Subcutaneous abdominal adipose tissue (tissue), 5 donors: Measurements from ENCODE around the gene RAC2.
"Not testable (repeated sequence)": the region's sequence is repeated elsewhere in the genome, so short reads cannot be mapped to it uniquely, and the experiment has no call there.

Experiments used
- H3K27ac ChIP-seq: one replicate; pipeline ENCODE4 v1.7.0; 2013; ENCODE audit warnings: low read depth, mild to moderate bottlenecking, inconsistent platforms, low read length, moderate library complexity
- H3K27me3 ChIP-seq, 5 donors: one replicate each; pipeline ENCODE4 v1.7.0; 2013; ENCODE audit warnings: low read length in 5 of 5, inconsistent platforms in 1 of 5; ENCODE audit not compliant: control insufficient read depth in 5 of 5, insufficient read depth in 4 of 5
- H3K36me3 ChIP-seq, 5 donors: one replicate each; pipeline ENCODE4 v1.7.0; 2013; ENCODE audit warnings: low read length in 5 of 5; ENCODE audit not compliant: control insufficient read depth in 5 of 5, insufficient read depth in 5 of 5
- H3K4me1 ChIP-seq, 5 donors: one replicate each; pipeline ENCODE4 v1.7.0; 2013; ENCODE audit warnings: low read length in 5 of 5, mild to moderate bottlenecking in 3 of 5, moderate library complexity in 1 of 5; ENCODE audit not compliant: control insufficient read depth in 5 of 5, insufficient read depth in 5 of 5
- H3K4me3 ChIP-seq, 5 donors: one replicate each; pipeline ENCODE4 v1.7.0; 2013; ENCODE audit warnings: low read length in 5 of 5, low read depth in 1 of 5
- H3K9ac ChIP-seq, 5 donors: one replicate each; pipeline ENCODE4 v1.7.0; 2013; ENCODE audit warnings: low read length in 5 of 5, mild to moderate bottlenecking in 4 of 5, moderate library complexity in 3 of 5
- H3K9me3 ChIP-seq, 5 donors: one replicate each; pipeline ENCODE4 v1.7.0; 2013; ENCODE audit warnings: low read length in 5 of 5; ENCODE audit not compliant: control insufficient read depth in 5 of 5
- donor health status: healthy.
- donor health status: healthy.
- donor health status: healthy.
- donor health status: healthy.
- donor health status: healthy.

The RAC2 gene

DNA sequence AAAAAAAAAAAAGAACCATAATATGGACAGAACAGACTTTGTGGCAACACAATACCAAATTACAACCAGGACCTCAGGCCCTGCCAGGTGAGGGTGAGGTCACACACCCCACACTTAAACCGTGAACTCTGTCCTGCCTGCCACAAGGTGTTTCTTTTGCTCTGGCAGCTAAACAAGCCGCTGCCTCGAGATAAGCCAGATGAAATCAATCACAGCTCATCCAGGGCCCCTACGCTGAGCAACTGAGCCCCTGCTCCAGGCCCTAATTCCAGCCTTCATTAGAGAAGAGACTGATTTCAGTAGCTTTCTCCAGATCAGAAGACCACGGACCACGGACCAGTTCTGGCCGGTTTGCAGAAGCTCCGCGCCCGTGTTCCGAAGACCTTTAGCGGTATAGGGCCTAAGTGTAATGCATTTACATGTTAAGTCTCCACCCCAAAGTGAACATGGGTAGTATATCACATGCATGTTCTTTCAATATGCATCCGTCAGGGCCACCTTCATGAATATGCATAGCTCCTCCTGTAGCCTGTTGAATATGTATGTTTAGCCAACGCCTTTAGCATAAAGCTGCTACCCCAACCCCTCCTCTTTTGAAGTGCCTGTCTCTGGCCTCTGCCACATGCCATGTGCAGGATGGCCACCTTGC, 14.8 kb upstream of the RAC2 start:
- Histone ChIP-seq H3K4me3 (no peak overlapping the region), H3K9me3 (peaks cover under 1 to 5% (median 4%) of the 10 kb centered on the region in 5 donors), H3K36me3 (no peaks in the 10 kb centered on the region), H3K9ac (no peak overlapping the region), H3K27ac (no peak overlapping the region), H3K27me3 (peaks cover 23 to 44% (median 37%) of the 10 kb centered on the region in 5 donors), H3K4me1 (peaks cover 0 to 4% (median 0%) of the 10 kb centered on the region in 5 donors)

DNA sequence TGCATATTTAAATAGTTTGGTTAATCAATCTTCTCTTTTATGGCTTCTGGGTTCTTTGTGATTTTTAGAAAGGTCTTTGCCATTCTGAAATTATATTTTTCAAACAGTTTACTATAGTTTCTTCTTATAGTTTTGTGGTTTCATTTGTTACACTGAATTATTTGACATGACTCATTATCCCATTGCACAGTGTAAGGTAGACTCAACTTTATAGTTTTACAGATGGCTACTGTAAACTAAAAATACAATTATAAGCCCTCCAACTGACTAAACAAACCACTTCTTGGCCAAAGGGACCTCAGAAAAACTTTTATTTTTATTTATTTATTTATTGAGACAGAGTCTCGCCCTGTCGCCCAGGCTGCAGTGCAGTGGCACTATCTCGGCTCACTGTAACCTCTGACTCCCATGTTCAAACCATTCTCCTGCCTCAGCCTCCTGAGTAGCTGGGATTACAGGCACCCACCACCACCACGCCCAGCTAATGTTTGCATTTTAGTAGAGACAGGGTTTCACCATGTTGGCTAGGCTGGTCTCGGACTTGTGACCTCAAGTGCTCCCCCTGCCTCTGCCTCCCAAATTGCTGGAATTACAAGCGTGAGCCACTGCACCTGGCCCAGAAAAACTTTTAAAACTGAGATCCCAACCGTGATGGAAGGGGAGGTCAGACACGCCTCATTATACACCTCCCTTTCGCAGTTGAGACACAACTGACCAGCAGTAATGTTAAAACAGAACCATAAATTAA, 14.1 kb upstream of the RAC2 start:
- Histone ChIP-seq H3K27me3 (peaks cover 23 to 45% (median 35%) of the 10 kb centered on the region in 5 donors), H3K4me3 (no peak overlapping the region), H3K9me3 (no peaks in the 10 kb centered on the region), H3K36me3 (no peaks in the 10 kb centered on the region), H3K4me1 (peaks cover 0 to 4% (median 0%) of the 10 kb centered on the region in 5 donors), H3K27ac (no peak overlapping the region), H3K9ac (no peak overlapping the region)

DNA sequence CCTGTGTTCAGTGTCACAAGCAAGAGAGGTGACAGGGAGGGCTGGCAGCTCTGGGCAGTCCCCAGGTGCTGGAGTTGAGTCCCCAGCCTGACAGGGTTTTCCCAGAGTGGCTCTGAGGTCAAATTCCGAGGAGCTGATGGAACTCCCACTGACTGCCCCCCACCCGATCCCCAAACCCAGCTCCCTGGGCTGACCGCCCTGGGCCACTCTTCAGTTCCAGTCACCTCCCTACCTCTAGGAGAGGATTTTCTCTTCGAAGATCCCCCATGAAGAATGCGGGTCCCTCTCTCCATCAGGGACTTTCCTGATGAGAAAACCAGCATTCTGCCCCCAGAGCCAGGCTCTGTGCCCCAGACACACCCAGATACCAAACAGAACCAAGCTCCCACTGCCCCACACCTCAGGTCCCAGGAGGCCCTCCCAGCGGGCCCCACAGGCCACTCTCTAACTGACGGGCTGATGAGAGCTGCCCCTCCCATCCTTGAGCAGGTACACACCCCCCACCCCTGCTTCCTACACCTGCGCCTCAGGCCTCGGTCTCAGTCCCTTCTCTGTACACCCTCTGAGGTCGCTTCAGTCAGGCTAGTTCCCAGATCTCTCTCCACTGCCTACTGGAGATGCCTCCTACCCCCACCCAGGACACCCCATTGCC, 12.1 kb upstream of the RAC2 start:
- H3K27ac ChIP-seq = no peak overlapping the region
- no peak overlapping the region for H3K4me3 ChIP-seq
- H3K9me3 ChIP-seq = no peaks in the 10 kb centered on the region
- H3K27me3 ChIP-seq = peaks cover 20 to 37% (median 36%) of the 10 kb centered on the region in 5 donors
- H3K9ac ChIP-seq = no peak overlapping the region
- H3K4me1 ChIP-seq = peaks cover 0 to 4% (median 0%) of the 10 kb centered on the region in 5 donors
- no peaks in the 10 kb centered on the region for H3K36me3 ChIP-seq

DNA sequence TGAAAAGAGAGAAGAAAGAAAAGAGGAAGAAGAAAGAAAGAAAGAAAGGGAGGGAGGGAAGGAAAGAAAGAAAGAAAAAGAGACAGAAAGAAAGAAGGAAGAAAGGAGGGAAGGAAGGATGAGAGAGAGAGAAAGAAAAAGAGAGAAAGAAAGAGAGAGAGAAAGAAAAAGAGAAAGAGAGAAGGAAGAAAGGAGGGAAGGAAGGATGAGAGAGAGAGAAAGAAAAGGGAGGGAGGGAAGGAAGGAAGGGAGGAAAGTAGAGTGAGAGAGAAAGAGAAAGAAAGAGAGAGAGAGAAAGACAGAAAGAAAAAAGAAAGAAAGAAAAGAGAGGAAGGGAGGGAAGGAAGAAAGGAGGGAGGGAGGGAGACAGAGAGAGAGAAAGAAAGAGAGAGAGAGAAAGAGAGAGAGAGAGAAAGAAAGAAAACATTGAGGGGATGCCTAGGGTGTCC, 11.5 kb upstream of the RAC2 start:
- H3K36me3 ChIP-seq = no peaks in the 10 kb centered on the region
- peaks cover 0 to 4% (median 0%) of the 10 kb centered on the region in 5 donors for H3K4me1 ChIP-seq
- no peak overlapping the region for H3K9ac ChIP-seq
- no peaks in the 10 kb centered on the region for H3K9me3 ChIP-seq
- H3K27me3 ChIP-seq = peaks cover 20 to 37% (median 36%) of the 10 kb centered on the region in 5 donors
- no peak overlapping the region for H3K27ac ChIP-seq
- no peak overlapping the region for H3K4me3 ChIP-seq

DNA sequence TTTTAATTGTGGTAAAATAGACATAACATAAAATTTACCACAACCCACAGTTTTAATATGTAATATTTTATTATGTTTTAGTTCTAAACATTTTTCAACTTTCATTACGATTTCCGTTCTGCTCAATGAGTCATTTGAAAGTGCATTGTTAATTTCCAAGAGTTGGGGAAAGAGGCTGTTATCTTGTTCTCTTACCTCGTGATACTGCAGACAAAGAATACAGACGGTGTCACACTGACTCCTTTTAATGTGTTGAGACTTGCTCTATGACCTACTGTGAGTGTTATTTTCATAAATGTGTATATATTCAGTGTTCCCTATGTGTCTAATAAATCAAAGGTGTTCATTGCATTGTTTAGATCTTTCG, 10.8 kb upstream of the RAC2 start:
- Histone ChIP-seq H3K9ac (no peak overlapping the region), H3K4me1 (peaks cover 0 to 4% (median 0%) of the 10 kb centered on the region in 5 donors), H3K36me3 (no peaks in the 10 kb centered on the region), H3K27ac (no peak overlapping the region), H3K9me3 (no peaks in the 10 kb centered on the region), H3K4me3 (no peak overlapping the region), H3K27me3 (peaks cover 16 to 32% (median 30%) of the 10 kb centered on the region in 5 donors)

DNA sequence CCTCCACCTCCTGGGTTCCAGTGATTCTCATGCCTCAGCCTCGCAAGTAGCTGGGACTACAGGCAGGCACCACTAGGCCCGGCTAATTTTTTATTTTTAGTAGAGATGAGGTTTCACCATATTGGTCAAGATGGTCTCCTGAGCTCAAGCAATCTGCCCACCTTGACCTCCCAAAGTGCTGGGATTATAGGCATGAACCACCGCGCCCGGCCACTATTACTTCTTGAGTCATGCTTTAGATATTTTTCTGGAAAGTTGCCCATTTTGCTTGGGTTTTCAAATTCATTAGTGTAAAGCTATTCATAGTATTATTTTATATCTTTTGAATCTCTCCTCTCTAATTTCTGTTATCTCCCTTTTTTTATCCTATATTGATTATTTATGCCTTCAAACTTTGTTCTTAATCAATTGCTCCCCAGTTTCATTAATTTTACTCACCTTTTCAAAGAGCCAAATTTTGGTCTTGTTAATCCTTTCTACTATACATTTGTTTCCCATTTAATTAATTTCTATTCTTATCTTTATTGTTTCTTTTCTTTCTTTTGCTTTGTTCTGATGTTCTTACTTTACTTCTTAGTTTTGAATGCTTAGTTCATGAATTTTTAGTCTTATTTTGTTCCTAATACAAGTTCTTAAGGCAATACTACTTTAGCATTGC, 10.3 kb upstream of the RAC2 start:
- peaks cover 16 to 27% (median 25%) of the 10 kb centered on the region in 5 donors for H3K27me3 ChIP-seq

DNA sequence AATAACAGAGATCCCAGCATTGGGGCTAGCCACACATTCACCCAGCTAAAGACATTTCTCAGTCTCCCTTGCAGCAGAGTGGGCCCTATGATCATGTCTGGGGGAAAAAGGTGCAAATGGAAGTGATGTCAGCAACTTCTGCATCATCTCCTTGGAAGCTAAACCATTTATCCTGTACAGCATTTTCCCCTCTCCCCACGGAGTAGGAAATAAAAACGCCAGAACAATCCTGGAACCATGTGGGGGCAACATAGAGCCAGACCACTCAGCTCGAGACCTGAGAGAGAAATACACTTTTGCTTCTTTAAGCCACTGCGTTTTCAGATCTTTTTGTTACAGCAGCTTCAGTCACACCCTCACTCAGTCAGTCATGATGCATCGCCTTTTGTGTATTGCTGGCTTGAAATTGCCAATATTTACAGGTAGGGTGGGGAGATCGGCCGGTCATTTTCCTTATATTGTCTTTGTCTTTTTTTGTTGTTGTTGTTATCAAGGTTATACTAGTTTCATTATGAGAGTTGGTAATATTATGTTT, 9.1 kb upstream of the RAC2 start:
- no peak overlapping the region for H3K4me3 ChIP-seq
- no peaks in the 10 kb centered on the region for H3K36me3 ChIP-seq
- H3K27me3 ChIP-seq = peaks cover 13 to 24% (median 19%) of the 10 kb centered on the region in 5 donors
- no peak overlapping the region for H3K27ac ChIP-seq
- no peak overlapping the region for H3K9ac ChIP-seq
- H3K4me1 ChIP-seq = no peaks in the 10 kb centered on the region
- H3K9me3 ChIP-seq = no peaks in the 10 kb centered on the region

More for the DNA sequence above, 10.3 kb upstream of the RAC2 start:
- H3K36me3 ChIP-seq = no peaks in the 10 kb centered on the region
- no peak overlapping the region for H3K27ac ChIP-seq
- no peak overlapping the region for H3K4me3 ChIP-seq
- no peak overlapping the region for H3K9ac ChIP-seq
- H3K9me3 ChIP-seq = no peaks in the 10 kb centered on the region
- no peaks in the 10 kb centered on the region for H3K4me1 ChIP-seq

DNA sequence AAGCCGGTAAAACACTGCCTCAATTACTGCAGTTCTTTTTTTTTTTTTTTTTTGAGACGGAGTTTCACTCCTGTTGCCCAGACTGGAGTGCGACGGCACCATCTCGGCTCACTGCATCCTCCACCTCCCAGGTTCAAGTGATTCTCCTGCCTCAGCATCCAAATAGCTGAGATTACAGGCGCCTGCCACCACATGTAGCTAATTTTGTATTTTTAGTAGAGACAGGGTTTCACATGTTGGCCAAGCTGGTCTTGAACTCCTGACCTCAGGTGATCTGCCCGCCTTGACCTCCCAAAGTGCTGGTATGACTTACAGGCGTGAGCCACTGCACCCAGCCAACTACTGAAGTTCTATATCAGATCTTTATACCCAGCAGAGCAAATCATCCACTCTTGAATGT, 7.8 kb upstream of the RAC2 start:
- H3K4me3 ChIP-seq, H3K27ac ChIP-seq, H3K9ac ChIP-seq, H3K9me3 ChIP-seq, H3K4me1 ChIP-seq, H3K36me3 ChIP-seq: not testable (repeated sequence)
- peaks cover 6 to 21% (median 14%) of the 10 kb centered on the region in 5 donors for H3K27me3 ChIP-seq

DNA sequence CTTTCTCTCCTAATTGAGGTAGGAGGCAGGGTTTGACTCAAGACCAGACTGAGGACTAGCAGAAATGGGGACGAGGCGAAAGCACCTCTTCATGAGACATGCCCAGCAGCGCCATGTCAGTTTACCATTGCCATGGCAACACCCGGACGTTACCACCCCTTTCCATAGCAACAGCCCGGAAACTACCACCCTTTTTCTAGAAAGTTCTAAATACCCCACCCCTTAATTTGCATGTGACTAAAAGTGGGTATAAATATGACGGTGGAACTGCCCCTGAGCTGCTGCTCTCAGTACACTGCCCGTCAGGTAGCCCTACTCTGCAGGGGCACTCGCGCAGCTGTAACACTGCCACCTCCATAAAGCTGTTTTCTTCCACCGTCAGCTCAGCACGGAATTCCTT, 5.9 kb upstream of the RAC2 start:
- peaks cover 0 to 6% (median 3%) of the 10 kb centered on the region in 5 donors for H3K4me1 ChIP-seq
- H3K27me3 ChIP-seq = peaks cover 0 to 8% (median 4%) of the 10 kb centered on the region in 5 donors
- no peaks in the 10 kb centered on the region for H3K9me3 ChIP-seq
- H3K4me3 ChIP-seq = no peak overlapping the region
- no peak overlapping the region for H3K27ac ChIP-seq
- H3K9ac ChIP-seq = no peak overlapping the region
- no peaks in the 10 kb centered on the region for H3K36me3 ChIP-seq
